NCI-H1417 (cell line): ENCODE measurements around the gene FILIP1.

ENCODE experiments used
- DNase-seq, 3 experiments: peaks; one replicate each; lab custom pipeline; 2025; lab: John Stamatoyannopoulos, UW

The FILIP1 gene

GRCh38 chr6:75493400-75494064 lies at the start of gene FILIP1:
Gene FILIP1, minus strand, starts transcription at chr6:75493800. Its CDS starts 78,828 bp downstream, at chr6:75414972.
- DNase-seq, result peak in 2 of 3 experiments; percentile 4 to 8

GRCh38 chr6:75543311-75543710 lies 49.7 kb upstream of the FILIP1 start:
- DNase-seq, result no peak

- no peak for DNase-seq
These were observed 45.5 kb upstream of the FILIP1 start for GRCh38 chr6:75539136-75539535.

DNA sequence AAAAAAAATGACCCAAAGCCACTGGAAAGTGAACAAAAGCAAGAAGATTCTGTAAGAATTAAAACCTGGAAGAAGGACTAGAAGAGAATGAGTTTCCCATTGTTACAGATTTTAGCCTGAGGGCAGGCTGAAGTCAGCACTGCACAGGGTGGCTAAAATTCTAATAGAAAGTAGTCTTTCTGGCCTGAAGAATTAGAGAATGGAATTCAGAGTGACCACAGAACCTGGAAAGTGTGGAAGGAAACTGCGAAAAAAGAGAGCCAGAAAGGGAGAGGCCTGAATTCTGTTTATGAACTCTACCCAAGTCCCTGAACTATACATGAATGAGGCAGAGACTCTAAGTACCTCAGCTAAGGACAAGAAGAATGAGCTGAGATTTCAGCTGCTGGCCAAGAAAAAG lies 38.9 kb upstream of the FILIP1 start:
- no peak for DNase-seq

GRCh38 chr6:75531174-75531573 lies 37.6 kb upstream of the FILIP1 start:
- DNase-seq, result no peak

- DNase-seq, result no peak
These were observed 37.1 kb upstream of the FILIP1 start for GRCh38 chr6:75530696-75531095.

GRCh38 chr6:75528423-75528822 lies 34.8 kb upstream of the FILIP1 start:
- no peak for DNase-seq

- DNase-seq, result peak; percentile 43 to 83 (median 67)
These were observed 33.0 kb upstream of the FILIP1 start for GRCh38 chr6:75526502-75527127.

DNA sequence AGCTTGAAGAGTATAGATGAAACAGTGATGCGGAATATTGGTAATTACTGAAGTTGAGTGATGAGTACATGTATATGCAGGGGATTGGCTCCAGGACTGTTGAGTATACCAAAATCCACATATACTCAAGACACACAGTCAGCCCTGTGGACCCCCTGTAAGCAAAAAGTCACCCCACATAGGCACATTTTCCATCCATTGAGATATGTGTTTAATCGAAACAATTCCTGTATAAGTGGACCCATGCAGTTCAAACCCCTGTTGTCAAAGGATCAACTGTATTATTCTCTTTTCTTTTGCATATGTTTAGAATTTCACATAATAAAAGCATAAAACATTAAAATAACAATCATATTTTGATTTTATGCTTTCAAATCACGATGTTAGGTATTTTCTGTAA lies 32.1 kb upstream of the FILIP1 start:
- DNase-seq, result no peak

DNA sequence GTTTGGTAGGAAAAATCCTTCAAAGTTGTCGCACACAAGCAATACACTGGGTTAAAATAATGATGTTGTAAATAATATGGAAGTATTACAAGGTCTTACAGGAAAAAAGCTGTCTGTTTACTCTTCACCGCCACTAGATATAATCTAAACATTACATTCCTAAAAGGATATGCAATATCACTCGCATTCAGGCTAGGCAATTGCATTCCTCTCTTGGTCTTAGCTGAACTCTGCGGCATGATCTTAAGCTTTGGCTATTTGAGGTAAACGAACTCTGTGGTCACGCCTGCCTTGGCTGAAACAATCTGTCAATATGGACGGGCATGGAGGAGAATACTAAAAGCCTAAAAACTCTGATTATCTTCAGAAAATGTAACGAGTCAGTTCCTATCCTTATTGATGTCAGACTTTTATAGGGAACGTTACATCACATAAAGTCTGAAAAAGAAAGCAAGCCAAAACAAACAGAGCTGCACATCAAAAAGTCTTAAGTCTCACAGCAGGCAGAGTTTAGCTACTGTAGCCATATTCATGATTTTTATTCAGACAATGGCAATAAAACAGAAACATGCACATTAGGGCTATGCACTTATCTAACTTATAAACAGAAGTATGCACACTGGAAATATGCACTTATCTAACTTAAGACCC lies 30.8 kb upstream of the FILIP1 start:
- DNase-seq, result no peak

GRCh38 chr6:75516757-75517156 lies 23.2 kb upstream of the FILIP1 start:
- DNase-seq, result no peak

DNA sequence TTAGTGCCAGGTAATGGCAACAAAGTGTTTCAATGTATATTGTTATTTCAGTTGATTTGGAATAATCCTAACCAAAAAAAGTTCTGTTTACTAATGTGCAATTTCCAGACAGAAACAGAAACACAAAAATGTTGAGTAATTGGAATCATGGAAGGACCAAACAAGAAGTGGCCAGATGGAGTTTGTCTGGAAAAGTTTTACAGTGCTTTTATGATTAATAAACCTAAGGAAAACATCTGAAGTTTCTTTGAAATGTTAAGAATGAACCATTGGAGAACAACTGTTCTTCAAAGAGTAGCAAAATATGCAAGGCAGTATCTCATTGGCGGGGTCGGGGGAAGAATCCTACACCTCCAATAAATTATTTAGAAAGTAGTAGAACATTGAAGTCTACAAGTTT lies 19.0 kb upstream of the FILIP1 start:
- no peak for DNase-seq

DNA sequence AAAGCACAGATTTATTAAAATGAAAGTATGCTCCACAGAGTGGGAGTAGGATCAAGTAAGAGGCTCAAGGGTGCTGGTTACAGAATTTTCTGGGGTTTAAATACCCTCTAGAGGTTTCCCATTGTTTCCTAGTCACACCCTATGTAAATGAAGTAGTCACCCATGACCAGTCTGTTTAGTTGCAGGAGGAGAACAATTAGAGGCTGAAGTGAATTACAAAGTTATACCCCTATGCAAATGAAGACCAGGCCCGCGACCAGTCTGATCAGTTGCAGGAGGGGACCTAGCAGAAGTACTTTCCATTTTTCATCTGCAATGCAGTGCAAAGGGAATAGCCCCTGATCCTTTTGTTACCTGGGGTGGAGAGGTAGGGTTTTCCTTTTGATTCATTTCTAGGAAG lies 11.8 kb upstream of the FILIP1 start:
- DNase-seq, result no peak

- DNase-seq, result peak in 1 of 3 experiments; percentile 4
These were observed 11.0 kb upstream of the FILIP1 start for GRCh38 chr6:75504465-75505222.

- no peak for DNase-seq
These were observed 9.7 kb upstream of the FILIP1 start for GRCh38 chr6:75503291-75503690.

GRCh38 chr6:75502884-75503283 lies 9.3 kb upstream of the FILIP1 start:
- DNase-seq, result no peak

DNA sequence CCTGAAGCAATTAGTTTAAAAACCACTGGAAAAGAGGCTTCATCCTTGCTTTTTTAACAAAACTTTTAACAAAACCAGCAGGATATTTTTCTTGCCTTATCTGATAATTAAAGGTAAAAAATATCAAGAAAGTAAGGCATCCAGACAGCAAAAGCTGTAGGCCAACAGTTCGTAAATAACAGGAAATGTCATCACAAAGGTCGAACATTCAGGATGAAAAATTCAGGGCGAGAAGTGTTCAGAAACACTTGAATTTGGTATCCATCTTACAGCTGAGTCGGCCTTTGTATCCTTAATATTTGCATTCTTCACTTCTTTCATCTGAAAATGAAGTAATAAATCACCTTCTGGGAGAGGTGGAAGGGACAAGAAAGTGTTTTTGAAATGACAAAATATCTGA lies 8.2 kb upstream of the FILIP1 start:
- DNase-seq, result no peak

DNA sequence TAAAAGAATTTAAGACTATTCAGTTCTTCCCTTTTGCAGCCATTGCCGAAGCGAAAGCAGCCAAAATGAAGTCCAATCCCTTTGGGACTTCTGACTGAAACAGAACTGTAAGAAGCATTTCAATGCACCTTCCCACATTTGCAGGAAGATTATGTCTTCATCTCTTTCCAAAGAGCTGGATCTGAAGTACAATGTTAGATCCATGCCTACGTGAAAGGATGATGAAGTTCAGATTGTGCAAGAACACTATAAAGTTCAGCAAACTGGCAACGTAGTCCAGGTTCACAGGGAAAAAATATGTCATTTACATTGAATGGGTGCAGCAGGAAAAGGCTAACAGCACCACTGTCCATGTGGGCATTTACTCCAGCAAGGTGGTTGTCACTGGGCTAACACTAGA lies 6.0 kb upstream of the FILIP1 start:
- DNase-seq, result no peak

DNA sequence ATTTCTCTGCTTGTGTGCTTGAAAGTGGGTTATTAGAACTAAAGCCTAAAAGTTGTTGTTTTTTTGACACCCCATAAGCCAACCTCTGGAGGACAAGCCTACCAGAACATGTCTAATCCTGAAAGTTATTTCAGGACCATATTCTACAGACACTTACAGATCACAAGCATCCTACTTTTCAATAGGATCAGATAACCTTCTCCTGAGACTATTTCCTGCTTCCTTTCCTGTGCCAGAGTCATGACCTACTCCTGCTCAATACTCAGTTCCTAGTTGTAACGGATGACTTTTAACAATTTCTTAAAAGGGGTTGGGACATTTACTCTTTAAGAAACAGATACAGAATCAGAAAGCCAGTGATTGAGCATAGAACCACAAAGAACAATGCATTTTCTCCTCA lies 5.3 kb upstream of the FILIP1 start:
- DNase-seq, result no peak

DNA sequence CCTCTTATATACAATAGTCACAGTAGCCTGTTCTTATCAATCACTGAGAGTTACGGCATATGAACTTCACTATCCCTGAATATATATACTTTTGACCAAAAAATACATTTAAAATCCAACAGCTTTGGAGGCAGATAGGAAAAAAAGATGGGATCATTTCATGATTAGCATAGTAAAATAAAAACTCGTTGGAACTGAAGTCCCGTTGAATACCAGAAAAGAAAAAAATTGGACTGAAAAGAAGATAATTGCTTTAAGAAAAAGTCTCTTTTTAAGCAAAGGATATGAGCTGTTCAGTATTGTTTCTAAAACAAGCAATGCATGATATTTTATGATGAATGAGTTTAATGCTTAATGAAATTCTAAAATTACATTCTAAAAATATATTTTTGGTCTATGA lies 4.4 kb upstream of the FILIP1 start:
- DNase-seq, result no peak

- DNase-seq, result no peak
These were observed 1.4 kb upstream of the FILIP1 start for GRCh38 chr6:75495011-75495410.

GRCh38 chr6:75494290-75494689 lies 690 bp upstream of the FILIP1 start:
- DNase-seq, result no peak
